Caco-2 (cell line): ENCODE results near the gene PELI2. TPM values are rescaled to one million over a fixed set of nuclear protein-coding genes. Genes with fewer than 3 reads are reported as not detected.

Experiments used
- BruUV-seq: library from RNA; stranded (reverse); fragments of 400-500 nt; replicated peaks from 2 replicates; lab custom pipeline; 2021; lab: Mats Ljungman, UMichigan
- CTCF ChIA-PET: fragments of 300-600 bp; sonication (Branson Sonifier 250); formaldehyde crosslinking; loops from one replicate; lab custom pipeline; 2022; ENCODE audit warnings: antibody characterized with exemption; lab: Charles Lee
- POLR2A ChIA-PET: fragments of 300-600 bp; sonication (Branson Sonifier 250); formaldehyde crosslinking; loops from one replicate; lab custom pipeline; 2022; ENCODE audit warnings: antibody characterized with exemption; lab: Charles Lee
- DNase-seq, 2 experiments: peaks; one replicate each; pipeline versions ENCODE4 v3.0.0 to v3.0.0-alpha.2; 2020 to 2022
- H3K27me3 ChIP-seq: replicated peaks from 2 replicates; pipeline ENCODE4 v1.6.0; 2011; ENCODE audit warnings: low read length; ENCODE audit not compliant: control insufficient read depth, insufficient read depth
- H3K36me3 ChIP-seq: 2 replicates; pipeline ENCODE4 v1.5.1; 2011; ENCODE audit warnings: low read length; ENCODE audit not compliant: control insufficient read depth, insufficient read depth
- H3K4me1 ChIP-seq: fragments of 250-450 bp; sonication (Bioruptor Pico); 2 replicates; pipeline ENCODE4 v1.5.1; 2020; ENCODE audit warnings: mild to moderate bottlenecking
- H3K4me3 ChIP-seq: 2 replicates; pipeline ENCODE4 v1.5.1; 2011; ENCODE audit warnings: low read depth, mild to moderate bottlenecking, control low read depth, low read length
- H3K9me3 ChIP-seq: fragments of 250-450 bp; sonication (Bioruptor Pico); 2 replicates; pipeline ENCODE4 v1.5.1; 2020; ENCODE audit warnings: mild to moderate bottlenecking, moderate library complexity
- H3K27ac Mint-ChIP-seq: one replicate; pipeline ENCODE4 v1.8.0; 2022; ENCODE audit warnings: mixed read lengths; ENCODE audit not compliant: unreplicated experiment
- H3K27me3 Mint-ChIP-seq: one replicate; pipeline ENCODE4 v1.8.0; 2022; ENCODE audit warnings: mixed read lengths; ENCODE audit not compliant: insufficient read depth, unreplicated experiment
- H3K36me3 Mint-ChIP-seq: one replicate; pipeline ENCODE4 v1.8.0; 2022; ENCODE audit warnings: mild to moderate bottlenecking, mixed read lengths; ENCODE audit not compliant: insufficient read depth, unreplicated experiment
- H3K4me1 Mint-ChIP-seq: one replicate; pipeline ENCODE4 v1.8.0; 2022; ENCODE audit warnings: low read depth, mixed read lengths; ENCODE audit not compliant: unreplicated experiment
- H3K4me3 Mint-ChIP-seq: one replicate; pipeline ENCODE4 v1.8.0; 2022; ENCODE audit warnings: mild to moderate bottlenecking, moderate library complexity, mixed read lengths; ENCODE audit not compliant: unreplicated experiment
- H3K9me3 Mint-ChIP-seq: one replicate; pipeline ENCODE4 v1.8.0; 2022; ENCODE audit warnings: mixed read lengths; ENCODE audit not compliant: unreplicated experiment
- intact Hi-C: fragments of 100-400 bp; cut with micrococcal nuclease; formaldehyde crosslinking; loops from one replicate; pipeline ENCODE4 v1.10.0; 2022; ENCODE audit not compliant: unreplicated experiment
- total RNA-seq: library from RNA; stranded (reverse); gene quantifications from 2 replicates; pipeline ENCODE4 v1.2.3, GENCODE V29; 2022
- TF ChIP-seq, protein P1 (sequence below), 2 experiments: fragments of 200-600 bp in 1 of 2; IDR thresholded peaks; 1 replicate in 1 of 2; 2 replicates in 1 of 2; pipeline versions ENCODE4 v1.5.1 to v1.8.0; 2011 to 2022; ENCODE audit warnings: antibody characterized with exemption in 1 of 2, control low read depth in 1 of 2, inconsistent platforms in 1 of 2, low read depth in 1 of 2, low read length in 1 of 2, mild to moderate bottlenecking in 1 of 2, moderate library complexity in 1 of 2; ENCODE audit not compliant: insufficient read depth in 1 of 2, severe bottlenecking in 1 of 2, unreplicated experiment in 1 of 2

Gene PELI2
- total RNA-seq, 1 experiment from 2014 or later = 8.5 TPM

- Histone ChIP-seq H3K9me3 (no peaks in the 10 kb centered on the region), H3K36me3 (no peaks in the 10 kb centered on the region), H3K4me3 (no peak overlapping the region), H3K4me1 (no peaks in the 10 kb centered on the region), H3K27me3 (no peaks in the 10 kb centered on the region)
- Mint-ChIP-seq H3K27me3 (peaks cover 12% of the 10 kb centered on the region), H3K27ac (no peak overlapping the region), H3K9me3 (no peaks in the 10 kb centered on the region), H3K4me1 (no peaks in the 10 kb centered on the region), H3K4me3 (no peak overlapping the region), H3K36me3 (no peaks in the 10 kb centered on the region)
- TF ChIP-seq, protein P1, sequence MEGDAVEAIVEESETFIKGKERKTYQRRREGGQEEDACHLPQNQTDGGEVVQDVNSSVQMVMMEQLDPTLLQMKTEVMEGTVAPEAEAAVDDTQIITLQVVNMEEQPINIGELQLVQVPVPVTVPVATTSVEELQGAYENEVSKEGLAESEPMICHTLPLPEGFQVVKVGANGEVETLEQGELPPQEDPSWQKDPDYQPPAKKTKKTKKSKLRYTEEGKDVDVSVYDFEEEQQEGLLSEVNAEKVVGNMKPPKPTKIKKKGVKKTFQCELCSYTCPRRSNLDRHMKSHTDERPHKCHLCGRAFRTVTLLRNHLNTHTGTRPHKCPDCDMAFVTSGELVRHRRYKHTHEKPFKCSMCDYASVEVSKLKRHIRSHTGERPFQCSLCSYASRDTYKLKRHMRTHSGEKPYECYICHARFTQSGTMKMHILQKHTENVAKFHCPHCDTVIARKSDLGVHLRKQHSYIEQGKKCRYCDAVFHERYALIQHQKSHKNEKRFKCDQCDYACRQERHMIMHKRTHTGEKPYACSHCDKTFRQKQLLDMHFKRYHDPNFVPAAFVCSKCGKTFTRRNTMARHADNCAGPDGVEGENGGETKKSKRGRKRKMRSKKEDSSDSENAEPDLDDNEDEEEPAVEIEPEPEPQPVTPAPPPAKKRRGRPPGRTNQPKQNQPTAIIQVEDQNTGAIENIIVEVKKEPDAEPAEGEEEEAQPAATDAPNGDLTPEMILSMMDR (IDR thresholded peaks at IDR 0.05; ENCODE audit: insufficient read depth in 1 of 2, low read depth in 1 of 2, low read length in 1 of 2, severe bottlenecking in 1 of 2, unreplicated experiment in 1 of 2) = no peak
- no peak for DNase-seq
- ChIA-PET CTCF (no interaction called here), POLR2A (no interaction called here)
- no TSS peak for BruUV-seq
- intact Hi-C loops = no loop called here
Observed at GRCh38 chr14:56137453-56137807, 19.2 kb downstream of the PELI2 start.

DNA sequence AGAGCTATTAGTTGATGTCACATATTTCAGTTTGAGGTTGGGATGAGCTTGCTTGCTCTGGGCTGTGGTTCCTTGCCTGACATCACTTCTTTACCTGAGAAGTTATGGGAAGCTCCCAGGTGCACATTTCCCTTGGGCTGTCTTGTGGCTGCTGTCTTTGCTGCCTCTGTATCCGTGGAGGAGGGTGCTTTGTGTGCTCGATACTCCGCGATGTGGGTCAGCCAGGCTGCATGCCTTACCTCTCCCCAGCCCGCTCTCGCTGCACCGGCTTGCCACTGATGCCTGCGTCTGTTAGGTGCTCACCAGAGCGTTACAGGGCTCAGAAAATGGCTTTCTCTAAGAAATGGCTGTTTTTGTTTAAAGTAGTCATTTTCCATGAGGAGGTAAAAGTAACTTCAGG is 19.6 kb downstream of the PELI2 start:
- H3K27ac Mint-ChIP-seq = no peak overlapping the region
- H3K4me3 Mint-ChIP-seq = no peak overlapping the region
- peaks cover 12% of the 10 kb centered on the region for H3K27me3 Mint-ChIP-seq
- no peaks in the 10 kb centered on the region for H3K4me1 Mint-ChIP-seq
- Histone ChIP-seq H3K4me3 (no peak overlapping the region), H3K27me3 (no peaks in the 10 kb centered on the region), H3K9me3 (no peaks in the 10 kb centered on the region), H3K36me3 (no peaks in the 10 kb centered on the region), H3K4me1 (no peaks in the 10 kb centered on the region)
- H3K36me3 Mint-ChIP-seq = no peaks in the 10 kb centered on the region
- ChIA-PET POLR2A (no interaction called here), CTCF (interaction anchor here (0.6 kb wide), 1 partner anchor 278 kb away, joined by 5 read pairs; no protein-coding TSS in a partner anchor)
- BruUV-seq = no TSS peak
- intact Hi-C loops = no loop called here
- TF ChIP-seq, protein P1 (IDR thresholded peaks at IDR 0.05; ENCODE audit: insufficient read depth in 1 of 2, low read depth in 1 of 2, low read length in 1 of 2, severe bottlenecking in 1 of 2, unreplicated experiment in 1 of 2) = no peak
- H3K9me3 Mint-ChIP-seq = no peaks in the 10 kb centered on the region
- no peak for DNase-seq

GRCh38 chr14:56138928-56139327 is 20.7 kb downstream of the PELI2 start:
- no peak overlapping the region for H3K4me3 Mint-ChIP-seq
- no peaks in the 10 kb centered on the region for H3K9me3 Mint-ChIP-seq
- POLR2A ChIA-PET = no interaction called here
- Histone ChIP-seq H3K36me3 (no peaks in the 10 kb centered on the region), H3K9me3 (no peaks in the 10 kb centered on the region), H3K4me3 (no peak overlapping the region), H3K27me3 (no peaks in the 10 kb centered on the region), H3K4me1 (no peaks in the 10 kb centered on the region)
- TF ChIP-seq, protein P1 (IDR thresholded peaks at IDR 0.05; ENCODE audit: insufficient read depth in 1 of 2, low read depth in 1 of 2, low read length in 1 of 2, severe bottlenecking in 1 of 2, unreplicated experiment in 1 of 2) = no peak
- CTCF ChIA-PET = no interaction called here
- no peak overlapping the region for H3K27ac Mint-ChIP-seq
- intact Hi-C loops = no loop called here
- no peak for DNase-seq
- peaks cover 12% of the 10 kb centered on the region for H3K27me3 Mint-ChIP-seq
- H3K36me3 Mint-ChIP-seq = no peaks in the 10 kb centered on the region
- no TSS peak for BruUV-seq
- H3K4me1 Mint-ChIP-seq = no peaks in the 10 kb centered on the region
